HCT116 (cell line): Measurements from ENCODE around the gene DOK7. TPM values are rescaled to one million over a fixed set of nuclear protein-coding genes. Genes with fewer than 3 reads are reported as not detected.
A peak's percentile ranks its signal among the peaks of the same experiment; 100 is the strongest.

Experiments used
- ATAC-seq: fragments of 200-7000 bp; cut with Tn5 transposase; 2 replicates; pipeline ENCODE4 v1.9.1; 2020; ENCODE audit warnings: mild to moderate bottlenecking, moderate library complexity
- BruUV-seq: library from RNA; stranded (reverse); fragments of 400-500 nt; replicated peaks from 2 replicates; lab custom pipeline; 2021; lab: Mats Ljungman, UMichigan
- CTCF ChIA-PET: fragments of 300-600 bp; sonication (Branson Sonifier 250); formaldehyde crosslinking; loops from one replicate; lab custom pipeline; 2021; ENCODE audit warnings: antibody characterized with exemption; lab: Charles Lee
- POLR2A ChIA-PET: fragments of 300-600, 350-600 bp; sonication (Branson Sonifier 250); formaldehyde crosslinking; loops from one replicate; lab custom pipeline; 2021; ENCODE audit warnings: antibody characterized with exemption; lab: Charles Lee
- RAD21 ChIA-PET, 2 experiments: fragments of 300-600 bp; sonication (Branson Sonifier 250); formaldehyde crosslinking; loops; one replicate each; lab custom pipeline; 2023; ENCODE audit warnings: low total read pairs in 2 of 2; ENCODE audit not compliant: uncharacterized antibody in 2 of 2, unreplicated experiment in 2 of 2, low non-redundant PET in 1 of 2; lab: Charles Lee
- DNase-seq: peaks from one replicate; pipeline ENCODE4 v3.0.0-alpha.2; 2010; ENCODE audit warnings: low read depth, low spot score
- H2AFZ ChIP-seq: fragments of 200-600 bp; shearing (Covaris generic), sonication (generic); 2 replicates; pipeline ENCODE4 v1.6.1; 2017; ENCODE audit warnings: low read depth, mixed run types, mixed read lengths, antibody characterized with exemption, low read length; ENCODE audit not compliant: poor library complexity, severe bottlenecking
- H3K27ac ChIP-seq: 2 replicates; pipeline ENCODE4 v1.5.1; 2012; ENCODE audit warnings: low read depth, low read length
- H3K27me3 ChIP-seq: fragments of 200-600 bp; sonication (generic); 2 replicates; pipeline ENCODE4 v1.6.1; 2016; ENCODE audit warnings: mixed run types, low read length, mixed read lengths; ENCODE audit not compliant: insufficient read depth
- H3K36me3 ChIP-seq, 2 experiments: fragments of 200-500 bp in 1 of 2; fragments of 200-600 bp in 1 of 2; sonication (Bioruptor generic) in 1 of 2; sonication (generic) in 1 of 2; 2 replicates each; pipeline versions ENCODE4 v1.5.1 to v1.6.1; 2014 to 2016; ENCODE audit warnings: low read length in 2 of 2, inconsistent platforms in 1 of 2, mixed read lengths in 1 of 2, mixed run types in 1 of 2; ENCODE audit not compliant: insufficient read depth in 2 of 2, control insufficient read depth in 1 of 2
- H3K4me1 ChIP-seq, 2 experiments: fragments of 200-600 bp in 1 of 2; sonication (generic) in 1 of 2; 2 replicates each; pipeline versions ENCODE4 v1.5.1 to v1.6.1; 2012 to 2017; ENCODE audit warnings: low read length in 2 of 2, inconsistent platforms in 1 of 2, mild to moderate bottlenecking in 1 of 2, mixed read lengths in 1 of 2, mixed run types in 1 of 2, moderate library complexity in 1 of 2; ENCODE audit not compliant: insufficient read depth in 2 of 2, control insufficient read depth in 1 of 2
- H3K4me2 ChIP-seq: fragments of 200-600 bp; sonication (generic); 2 replicates; pipeline ENCODE4 v1.6.1; 2017; ENCODE audit warnings: mixed run types, low read length, mixed read lengths
- H3K4me3 ChIP-seq, 2 experiments: fragments of 200-600 bp in 1 of 2; sonication (generic) in 1 of 2; replicated peaks in 1 of 2; 2 replicates each; pipeline ENCODE4 v1.5.1; 2011 to 2016; ENCODE audit warnings: low read length in 2 of 2, control low read depth in 1 of 2, low read depth in 1 of 2, mild to moderate bottlenecking in 1 of 2, mixed read lengths in 1 of 2, mixed run types in 1 of 2
- H3K79me2 ChIP-seq: fragments of 200-600 bp; sonication (generic); 2 replicates; pipeline ENCODE4 v1.6.1; 2017; ENCODE audit warnings: mild to moderate bottlenecking, mixed run types, low read length, moderate library complexity, mixed read lengths; ENCODE audit not compliant: insufficient read depth
- H3K9ac ChIP-seq: fragments of 200-600 bp; sonication (generic); 2 replicates; pipeline ENCODE4 v1.6.1; 2016; ENCODE audit warnings: low read length, mixed read lengths
- H3K9me2 ChIP-seq: fragments of 200-600 bp; sonication (generic), shearing (Covaris generic); 2 replicates; pipeline ENCODE4 v1.6.1; 2017; ENCODE audit warnings: mixed run types, mild to moderate bottlenecking, moderate library complexity; ENCODE audit not compliant: insufficient read depth
- H3K9me3 ChIP-seq, 2 experiments: fragments of 200-500 bp in 1 of 2; fragments of 200-600 bp in 1 of 2; sonication (Bioruptor generic) in 1 of 2; sonication (generic) in 1 of 2; 2 replicates each; pipeline ENCODE4 v1.6.1; 2014 to 2017; ENCODE audit warnings: low read length in 2 of 2, mixed read lengths in 2 of 2, inconsistent platforms in 1 of 2, low read depth in 1 of 2, mild to moderate bottlenecking in 1 of 2, mixed run types in 1 of 2, moderate library complexity in 1 of 2; ENCODE audit not compliant: control insufficient read depth in 1 of 2, insufficient read depth in 1 of 2
- H4K20me1 ChIP-seq: fragments of 200-600 bp; sonication (generic), shearing (Covaris generic); 2 replicates; pipeline ENCODE4 v1.6.1; 2017; ENCODE audit warnings: mixed run types, mild to moderate bottlenecking, moderate library complexity; ENCODE audit not compliant: insufficient read depth
- ATF3 ChIP-seq: IDR thresholded peaks from 2 replicates; pipeline ENCODE4 v1.6.1; 2012
- CEBPB ChIP-seq: IDR thresholded peaks from 2 replicates; pipeline ENCODE4 v1.6.1; 2012; ENCODE audit warnings: low read depth
- EGR1 ChIP-seq: IDR thresholded peaks from 2 replicates; pipeline ENCODE4 v1.6.1; 2012; ENCODE audit warnings: low read depth
- ELF1 ChIP-seq: IDR thresholded peaks from 2 replicates; pipeline ENCODE4 v1.6.1; 2012; ENCODE audit warnings: low read depth, borderline replicate concordance
- EZH2 ChIP-seq: fragments of 200-600 bp; sonication (generic); IDR thresholded peaks from 2 replicates; pipeline ENCODE4 v1.6.1; 2017; ENCODE audit warnings: antibody characterized with exemption, mixed run types
- EZH2phosphoT487 ChIP-seq: fragments of 200-600 bp; IDR thresholded peaks from 2 replicates; pipeline ENCODE4 v1.6.1; 2018; ENCODE audit warnings: antibody characterized with exemption, borderline replicate concordance
- FOSL1 ChIP-seq: IDR thresholded peaks from 2 replicates; pipeline ENCODE4 v1.6.1; 2012; ENCODE audit warnings: low read depth
- MAX ChIP-seq: IDR thresholded peaks from 2 replicates; pipeline ENCODE4 v1.6.1; 2012
- POLR2AphosphoS5 ChIP-seq: IDR thresholded peaks from 2 replicates; pipeline ENCODE4 v1.6.1; 2011; ENCODE audit warnings: mild to moderate bottlenecking, low read depth, low read length, moderate library complexity
- RAD21 ChIP-seq: IDR thresholded peaks from 2 replicates; pipeline ENCODE4 v1.6.1; 2012; ENCODE audit warnings: low read depth, mild to moderate bottlenecking
- REST ChIP-seq: IDR thresholded peaks from 2 replicates; pipeline ENCODE4 v1.6.1; 2012; ENCODE audit warnings: low read depth
- SIN3A ChIP-seq: IDR thresholded peaks from 2 replicates; pipeline ENCODE4 v1.6.1; 2012; ENCODE audit warnings: low read depth
- SP1 ChIP-seq: IDR thresholded peaks from 2 replicates; pipeline ENCODE4 v1.6.1; 2012; ENCODE audit warnings: low read depth
- SRF ChIP-seq: IDR thresholded peaks from 2 replicates; pipeline ENCODE4 v1.6.1; 2012; ENCODE audit warnings: low read depth
- TCF7L2 ChIP-seq: IDR thresholded peaks from 2 replicates; pipeline ENCODE4 v1.7.0; 2011; ENCODE audit warnings: borderline replicate concordance, inconsistent platforms; ENCODE audit not compliant: insufficient read depth, insufficient read length; ENCODE audit errors: extremely low read depth
- YY1 ChIP-seq: IDR thresholded peaks from 2 replicates; pipeline ENCODE4 v1.6.1; 2011; ENCODE audit warnings: low read length, low read depth, moderate library complexity, mild to moderate bottlenecking; ENCODE audit not compliant: insufficient replicate concordance; ENCODE audit errors: extremely low read depth
- ZFX ChIP-seq: fragments of 450-650 bp; IDR thresholded peaks from 2 replicates; pipeline ENCODE4 v1.6.1; 2017
- ZNF274 ChIP-seq: fragments of 200-500 bp; sonication (Bioruptor generic); IDR thresholded peaks from 2 replicates; pipeline ENCODE4 v1.6.1; 2014; ENCODE audit warnings: mild to moderate bottlenecking, low read depth, low read length, inconsistent platforms
- intact Hi-C: fragments of 100-400 bp; cut with micrococcal nuclease; formaldehyde crosslinking; loops from 2 replicates; pipeline ENCODE4 v1.10.0; 2022
- total RNA-seq: library from RNA; stranded (reverse); gene quantifications from one replicate; pipeline ENCODE4 v1.2.1, GENCODE V29; 2021; ENCODE audit not compliant: unreplicated experiment

DOK7 gene
- total RNA-seq, 1 experiment from 2014 or later: 2.4 TPM

GRCh38 chr4:3531318-3531878, 68.3 kb downstream of the DOK7 start:
- H3K9me3 ChIP-seq: no peaks in the 10 kb centered on the region
- ChIA-PET CTCF (no interaction called here), RAD21 (no interaction called here), POLR2A (no interaction called here)
- no peaks in the 10 kb centered on the region for H4K20me1 ChIP-seq
- H3K79me2 ChIP-seq: peaks cover 57% of the 10 kb centered on the region
- BruUV-seq: TSS peak; percentile 65
- H3K36me3 ChIP-seq: peaks cover 7 to 14% of the 10 kb centered on the region in 2 experiments; a peak in 3 of 4 replicates
- H3K4me3 ChIP-seq: peak overlapping the region; percentile 81 to 89
- intact Hi-C loops: no loop called here
- peak overlapping the region; percentile 76 for H3K4me2 ChIP-seq
- no peak for DNase-seq
- TF ChIP-seq POLR2AphosphoS5 (no peak), YY1 (no peak), RAD21 (no peak), SP1 (no peak), MAX (no peak), ELF1 (no peak), ZNF274 (no peak), EZH2 (no peak), EGR1 (no peak), TCF7L2 (no peak), EZH2phosphoT487 (no peak), REST (no peak), CEBPB (no peak), FOSL1 (no peak), ZFX (no peak), SRF (no peak), SIN3A (no peak), ATF3 (no peak)
- peak overlapping the region; percentile 48; the same call in 1 of the 2 replicates for H3K27ac ChIP-seq
- H3K4me1 ChIP-seq: peaks cover 4 to 16% of the 10 kb centered on the region in 2 experiments; a peak in 3 of 4 replicates
- H3K9ac ChIP-seq: peak overlapping the region; percentile 88
- H3K9me2 ChIP-seq: no peaks in the 10 kb centered on the region
- ATAC-seq: no peak
- H2AFZ ChIP-seq: no peak overlapping the region
- H3K27me3 ChIP-seq: no peaks in the 10 kb centered on the region
